IMR-90 (cell line): ENCODE measurements around the gene BLNK. TPM values are rescaled to one million over a fixed set of nuclear protein-coding genes. Genes with fewer than 3 reads are reported as not detected.

Experiments used
- ATAC-seq: fragments of 200-7000 bp; cut with Tn5 transposase; 2 replicates; pipeline ENCODE4 v1.9.1; 2020; ENCODE audit warnings: low read depth, mild to moderate bottlenecking, moderate library complexity
- BruUV-seq: library from RNA; stranded (reverse); fragments of 400-500 nt; replicated peaks from 2 replicates; lab custom pipeline; 2021; lab: Mats Ljungman, UMichigan
- CTCF ChIA-PET: fragments of 300-600 bp; formaldehyde crosslinking; extraction: SDS; loops from one replicate; lab custom pipeline; 2021; ENCODE audit warnings: antibody characterized with exemption; lab: Yijun Ruan, JAX
- POLR2A ChIA-PET: fragments of 300-600 bp; sonication (Branson Sonifier 250); formaldehyde crosslinking; loops from one replicate; lab custom pipeline; 2022; ENCODE audit warnings: antibody characterized with exemption; ENCODE audit not compliant: unreplicated experiment; lab: Charles Lee
- DNase-seq: peaks from one replicate; pipeline ENCODE4 v3.0.0; 2013
- H2AFZ ChIP-seq: replicated peaks from 2 replicates; pipeline ENCODE3; 2013; ENCODE audit warnings: low read length, mild to moderate bottlenecking; ENCODE audit not compliant: poor library complexity
- H2AK5ac ChIP-seq: 2 replicates; pipeline ENCODE4 v1.6.1; 2013; ENCODE audit warnings: low read depth, low read length, inconsistent platforms
- H2AK9ac ChIP-seq: replicated peaks from 2 replicates; pipeline ENCODE3; 2013; ENCODE audit warnings: mild to moderate bottlenecking, low read depth, low read length, moderate library complexity; ENCODE audit not compliant: poor library complexity
- H2BK120ac ChIP-seq: 2 replicates; pipeline ENCODE4 v1.6.1; 2013; ENCODE audit warnings: low read depth, low read length, inconsistent platforms
- H2BK15ac ChIP-seq: 3 replicates; pipeline ENCODE4 v1.6.1; 2013; ENCODE audit warnings: low read depth, low read length, inconsistent platforms
- H2BK20ac ChIP-seq: 2 replicates; pipeline ENCODE4 v1.6.1; 2013; ENCODE audit warnings: low read depth, mild to moderate bottlenecking, inconsistent platforms, low read length, moderate library complexity
- H2BK5ac ChIP-seq: 2 replicates; pipeline ENCODE4 v1.6.1; 2013; ENCODE audit warnings: mild to moderate bottlenecking, low read depth, low read length, inconsistent platforms; ENCODE audit not compliant: poor library complexity, severe bottlenecking
- H3K14ac ChIP-seq: replicated peaks from 2 replicates; pipeline ENCODE4 v1.6.1; 2013; ENCODE audit warnings: low read depth, low read length, inconsistent platforms
- H3K18ac ChIP-seq: 2 replicates; pipeline ENCODE4 v1.6.1; 2013; ENCODE audit warnings: low read depth, low read length, control low read depth
- H3K23ac ChIP-seq: 2 replicates; pipeline ENCODE4 v1.6.1; 2013; ENCODE audit warnings: low read depth, low read length, inconsistent platforms
- H3K27ac ChIP-seq: 2 replicates; pipeline ENCODE4 v1.5.1; 2013; ENCODE audit warnings: mild to moderate bottlenecking, control low read depth, low read length; ENCODE audit not compliant: insufficient read depth
- H3K27me3 ChIP-seq: 2 replicates; pipeline ENCODE4 v1.6.1; 2013; ENCODE audit warnings: low read length; ENCODE audit not compliant: control insufficient read depth, insufficient read depth
- H3K36me3 ChIP-seq: 2 replicates; pipeline ENCODE4 v1.6.1; 2013; ENCODE audit warnings: low read length, mixed read lengths; ENCODE audit not compliant: control insufficient read depth, insufficient read depth
- H3K4ac ChIP-seq: 2 replicates; pipeline ENCODE4 v1.6.1; 2013; ENCODE audit warnings: low read depth, low read length, inconsistent platforms
- H3K4me1 ChIP-seq: 2 replicates; pipeline ENCODE4 v1.6.1; 2013; ENCODE audit warnings: low read length, mixed read lengths; ENCODE audit not compliant: control insufficient read depth, insufficient read depth
- H3K4me2 ChIP-seq: 2 replicates; pipeline ENCODE4 v1.6.1; 2013; ENCODE audit warnings: low read depth, mild to moderate bottlenecking, control low read depth, low read length, moderate library complexity
- H3K4me3 ChIP-seq: 2 replicates; pipeline ENCODE4 v1.5.1; 2013; ENCODE audit warnings: low read depth, mild to moderate bottlenecking, control low read depth, low read length, moderate library complexity; ENCODE audit not compliant: insufficient read depth
- H3K56ac ChIP-seq: 2 replicates; pipeline ENCODE4 v1.6.1; 2013; ENCODE audit warnings: low read length, inconsistent platforms; ENCODE audit not compliant: insufficient read depth; ENCODE audit errors: extremely low read depth
- H3K79me1 ChIP-seq, 2 experiments: 2 replicates each; pipeline ENCODE4 v1.6.1; 2013; ENCODE audit warnings: low read length in 2 of 2, inconsistent platforms in 1 of 2, low read depth in 1 of 2
- H3K9ac ChIP-seq: 2 replicates; pipeline ENCODE4 v1.6.1; 2013; ENCODE audit warnings: low read depth, low read length, control low read depth
- H3K9me1 ChIP-seq: 2 replicates; pipeline ENCODE4 v1.6.1; 2013; ENCODE audit warnings: low read length, inconsistent platforms; ENCODE audit not compliant: insufficient read depth
- H3K9me3 ChIP-seq: 2 replicates; pipeline ENCODE4 v1.6.1; 2013; ENCODE audit warnings: low read length; ENCODE audit not compliant: control insufficient read depth, insufficient read depth
- H4K20me1 ChIP-seq: 2 replicates; pipeline ENCODE4 v1.6.1; 2013; ENCODE audit warnings: low read length, inconsistent platforms; ENCODE audit not compliant: insufficient read depth
- H4K5ac ChIP-seq: 2 replicates; pipeline ENCODE4 v1.6.1; 2013; ENCODE audit warnings: mild to moderate bottlenecking, low read depth, low read length, control low read depth
- H4K8ac ChIP-seq, 2 experiments: 2 replicates each; pipeline ENCODE4 v1.6.1; 2013; ENCODE audit warnings: low read depth in 2 of 2, low read length in 2 of 2, control low read depth in 1 of 2, inconsistent platforms in 1 of 2
- H4K91ac ChIP-seq: 2 replicates; pipeline ENCODE4 v1.6.1; 2013; ENCODE audit warnings: low read depth, low read length, inconsistent platforms; ENCODE audit not compliant: insufficient read depth
- BHLHE40 ChIP-seq: fragments of 150-350 bp; IDR thresholded peaks from 2 replicates; pipeline ENCODE4 v1.6.1; 2016; ENCODE audit warnings: mild to moderate bottlenecking, low read depth, low read length
- CEBPB ChIP-seq: IDR thresholded peaks from 2 replicates; pipeline ENCODE4 v1.6.1; 2012; ENCODE audit warnings: low read depth, low read length, improper control_type of control experiment
- CHD1 ChIP-seq: IDR thresholded peaks from 2 replicates; pipeline ENCODE4 v1.6.1; 2012; ENCODE audit warnings: low read depth, low read length, improper control_type of control experiment
- FOS ChIP-seq: fragments of 150-350 bp; IDR thresholded peaks from 2 replicates; pipeline ENCODE4 v1.6.1; 2016; ENCODE audit warnings: low read depth, low read length
- MAFK ChIP-seq: IDR thresholded peaks from 2 replicates; pipeline ENCODE4 v1.6.1; 2012; ENCODE audit warnings: low read depth, low read length, improper control_type of control experiment
- MAZ ChIP-seq: IDR thresholded peaks from 2 replicates; pipeline ENCODE4 v1.6.1; 2012; ENCODE audit warnings: low read depth, mild to moderate bottlenecking, low read length, improper control_type of control experiment, moderate library complexity, borderline replicate concordance
- MXI1 ChIP-seq: IDR thresholded peaks from 2 replicates; pipeline ENCODE4 v1.6.1; 2012; ENCODE audit warnings: low read depth, mild to moderate bottlenecking, low read length, moderate library complexity, borderline replicate concordance
- NFE2L2 ChIP-seq: fragments of 150-350 bp; IDR thresholded peaks from 2 replicates; pipeline ENCODE4 v1.6.1; 2016; ENCODE audit warnings: low read depth, mild to moderate bottlenecking, low read length
- POLR2A ChIP-seq: IDR thresholded peaks from 2 replicates; pipeline ENCODE4 v1.6.1; 2012; ENCODE audit warnings: mild to moderate bottlenecking, low read depth, low read length
- RAD21 ChIP-seq: IDR thresholded peaks from 2 replicates; pipeline ENCODE4 v1.6.1; 2012; ENCODE audit warnings: low read length, improper control_type of control experiment
- RCOR1 ChIP-seq: IDR thresholded peaks from 2 replicates; pipeline ENCODE4 v1.6.1; 2012; ENCODE audit warnings: mild to moderate bottlenecking, low read length, improper control_type of control experiment; ENCODE audit not compliant: insufficient replicate concordance
- RFX5 ChIP-seq: IDR thresholded peaks from 2 replicates; pipeline ENCODE4 v1.8.0; 2012; ENCODE audit warnings: low read depth, mild to moderate bottlenecking, low read length, moderate library complexity
- SMC3 ChIP-seq: fragments of 150-350 bp; IDR thresholded peaks from 2 replicates; pipeline ENCODE4 v1.6.1; 2016; ENCODE audit warnings: low read depth, mild to moderate bottlenecking, antibody characterized with exemption, low read length, moderate library complexity
- WGBS, 2 experiments: methylation state at CpG; one replicate each; pipeline versions ENCODE4 v1.1.5 to v1.1.7; 2013; ENCODE audit warnings: missing lambda C conversion rate in 2 of 2; ENCODE audit not compliant: insufficient read length in 1 of 2; ENCODE audit errors: extremely low coverage in 2 of 2; 5-methylcytosine and 5-hydroxymethylcytosine counted together
- dilution Hi-C: fragments of 300-500 bp; cut with HindIII; formaldehyde crosslinking; loops from one replicate; pipeline ENCODE4 v1.14.3; 2018; ENCODE audit warnings: low sequenced_read_pairs; ENCODE audit not compliant: unreplicated experiment
- in situ Hi-C: fragments of 300-500 bp; cut with MboI; formaldehyde crosslinking; loops from 3 replicates; pipeline ENCODE4 v1.14.3; 2019; ENCODE audit warnings: low sequenced_read_pairs, inconsistent platforms, mixed read lengths
- intact Hi-C: fragments of 100-400 bp; cut with micrococcal nuclease; formaldehyde crosslinking; loops from 2 replicates; pipeline ENCODE4 v1.10.0; 2022
- polyA plus RNA-seq, 3 experiments: library from polyadenylated mRNA; depleted of rRNA; stranded (reverse); fragments of >200 nt; gene quantifications; 2 replicates each; pipeline ENCODE4 v1.2.3, GENCODE V29; 2012; ENCODE audit warnings: low replicate concordance in 1 of 3
- total RNA-seq: library from RNA; depleted of rRNA; stranded (reverse); fragments of >200 nt; gene quantifications from 2 replicates; pipeline ENCODE4 v1.2.3, GENCODE V29; 2012
- TF ChIP-seq, protein P1 (sequence below): fragments of 150-350 bp; IDR thresholded peaks from 2 replicates; pipeline ENCODE4 v1.6.1; 2017; ENCODE audit warnings: mild to moderate bottlenecking, antibody characterized with exemption, low read length, low read depth
- TF ChIP-seq, protein P2 (sequence below): conservative IDR thresholded peaks from 2 replicates; pipeline ENCODE4 v1.5.1; 2012; ENCODE audit warnings: mild to moderate bottlenecking, low read depth, low read length, improper control_type of control experiment
- TF ChIP-seq, protein P3 (sequence below): fragments of 150-350 bp; IDR thresholded peaks from 2 replicates; pipeline ENCODE4 v1.6.1; 2016; ENCODE audit warnings: low read depth, mild to moderate bottlenecking, low read length, moderate library complexity, borderline replicate concordance

Gene BLNK
- total and polyA plus RNA-seq, 2 of the 4 experiments (the other 2 are of a cell fraction): not detected

DNA sequence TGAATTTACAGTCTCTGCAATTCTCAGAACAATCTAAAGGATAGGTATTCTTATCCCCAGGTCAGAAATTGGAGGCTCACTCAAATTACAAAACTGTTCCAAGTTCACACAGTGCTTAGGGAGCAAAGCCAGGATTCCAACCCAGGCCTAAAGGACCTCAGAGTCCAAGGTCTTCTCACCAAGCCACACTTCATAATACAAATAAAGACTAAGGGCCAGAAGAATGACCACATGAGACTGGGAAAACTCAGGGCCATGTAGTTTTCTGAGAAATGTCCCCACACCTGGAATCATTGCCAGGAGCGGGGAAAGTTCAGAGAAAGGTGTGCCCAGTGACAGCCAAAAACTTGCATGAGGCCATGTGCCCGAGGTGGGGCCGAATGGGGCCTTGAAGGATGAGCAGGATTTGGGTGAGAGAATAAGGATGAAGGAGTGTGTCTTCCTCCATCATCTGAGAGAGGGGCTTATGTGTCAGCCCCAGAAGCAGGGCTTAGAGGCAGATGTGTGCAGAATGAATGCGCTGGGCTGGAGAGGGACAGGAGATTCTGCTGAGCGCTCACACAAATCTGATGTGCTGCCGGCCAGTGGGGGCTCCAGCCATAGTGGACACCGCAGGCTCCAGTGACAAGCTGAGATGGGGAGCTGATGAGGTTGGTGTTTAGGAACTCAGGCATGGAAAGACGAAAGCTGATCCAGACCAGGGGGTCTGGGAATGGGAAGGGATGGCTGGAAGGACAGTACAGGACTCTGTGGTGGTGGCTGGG, 35.9 kb downstream of the BLNK start:
- no peak overlapping the region for H2AK9ac ChIP-seq
- H3K79me1 ChIP-seq: no peaks in the 10 kb centered on the region
- no peak overlapping the region for H3K14ac ChIP-seq
- dilution Hi-C loops: no loop called here
- no peak overlapping the region for H2BK5ac ChIP-seq
- H3K4me2 ChIP-seq: no peak overlapping the region
- H4K20me1 ChIP-seq: no peaks in the 10 kb centered on the region
- ATAC-seq: no peak
- H3K4me1 ChIP-seq: no peaks in the 10 kb centered on the region
- H3K56ac ChIP-seq: no peak overlapping the region
- no peak overlapping the region for H2AK5ac ChIP-seq
- no peak overlapping the region for H2BK20ac ChIP-seq
- H3K4me3 ChIP-seq: no peak overlapping the region
- ChIA-PET POLR2A (no interaction called here), CTCF (no interaction called here)
- no TSS peak for BruUV-seq
- intact Hi-C loops: no loop called here
- no peak overlapping the region for H4K8ac ChIP-seq
- H3K4ac ChIP-seq: no peak overlapping the region
- DNase-seq: no peak
- H3K27ac ChIP-seq: no peak overlapping the region
- no peak overlapping the region for H2AFZ ChIP-seq
- in situ Hi-C loops: no loop called here
- H3K23ac ChIP-seq: no peak overlapping the region
- no peaks in the 10 kb centered on the region for H3K27me3 ChIP-seq
- TF ChIP-seq, protein P1, sequence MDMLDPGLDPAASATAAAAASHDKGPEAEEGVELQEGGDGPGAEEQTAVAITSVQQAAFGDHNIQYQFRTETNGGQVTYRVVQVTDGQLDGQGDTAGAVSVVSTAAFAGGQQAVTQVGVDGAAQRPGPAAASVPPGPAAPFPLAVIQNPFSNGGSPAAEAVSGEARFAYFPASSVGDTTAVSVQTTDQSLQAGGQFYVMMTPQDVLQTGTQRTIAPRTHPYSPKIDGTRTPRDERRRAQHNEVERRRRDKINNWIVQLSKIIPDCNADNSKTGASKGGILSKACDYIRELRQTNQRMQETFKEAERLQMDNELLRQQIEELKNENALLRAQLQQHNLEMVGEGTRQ: no peak
- TF ChIP-seq BHLHE40: no peak
- no peak for TF ChIP-seq RCOR1
- no peak for TF ChIP-seq MAFK
- TF ChIP-seq NFE2L2: no peak
- no peak for TF ChIP-seq RFX5
- no peak for TF ChIP-seq RAD21
- no peak for TF ChIP-seq SMC3
- TF ChIP-seq, protein P2, sequence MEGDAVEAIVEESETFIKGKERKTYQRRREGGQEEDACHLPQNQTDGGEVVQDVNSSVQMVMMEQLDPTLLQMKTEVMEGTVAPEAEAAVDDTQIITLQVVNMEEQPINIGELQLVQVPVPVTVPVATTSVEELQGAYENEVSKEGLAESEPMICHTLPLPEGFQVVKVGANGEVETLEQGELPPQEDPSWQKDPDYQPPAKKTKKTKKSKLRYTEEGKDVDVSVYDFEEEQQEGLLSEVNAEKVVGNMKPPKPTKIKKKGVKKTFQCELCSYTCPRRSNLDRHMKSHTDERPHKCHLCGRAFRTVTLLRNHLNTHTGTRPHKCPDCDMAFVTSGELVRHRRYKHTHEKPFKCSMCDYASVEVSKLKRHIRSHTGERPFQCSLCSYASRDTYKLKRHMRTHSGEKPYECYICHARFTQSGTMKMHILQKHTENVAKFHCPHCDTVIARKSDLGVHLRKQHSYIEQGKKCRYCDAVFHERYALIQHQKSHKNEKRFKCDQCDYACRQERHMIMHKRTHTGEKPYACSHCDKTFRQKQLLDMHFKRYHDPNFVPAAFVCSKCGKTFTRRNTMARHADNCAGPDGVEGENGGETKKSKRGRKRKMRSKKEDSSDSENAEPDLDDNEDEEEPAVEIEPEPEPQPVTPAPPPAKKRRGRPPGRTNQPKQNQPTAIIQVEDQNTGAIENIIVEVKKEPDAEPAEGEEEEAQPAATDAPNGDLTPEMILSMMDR: no peak
- TF ChIP-seq POLR2A: no peak
- no peak for TF ChIP-seq MAZ
- TF ChIP-seq CHD1: no peak
- no peak for TF ChIP-seq FOS
- no peak for TF ChIP-seq CEBPB
- no peak for TF ChIP-seq MXI1
- TF ChIP-seq, protein P3, sequence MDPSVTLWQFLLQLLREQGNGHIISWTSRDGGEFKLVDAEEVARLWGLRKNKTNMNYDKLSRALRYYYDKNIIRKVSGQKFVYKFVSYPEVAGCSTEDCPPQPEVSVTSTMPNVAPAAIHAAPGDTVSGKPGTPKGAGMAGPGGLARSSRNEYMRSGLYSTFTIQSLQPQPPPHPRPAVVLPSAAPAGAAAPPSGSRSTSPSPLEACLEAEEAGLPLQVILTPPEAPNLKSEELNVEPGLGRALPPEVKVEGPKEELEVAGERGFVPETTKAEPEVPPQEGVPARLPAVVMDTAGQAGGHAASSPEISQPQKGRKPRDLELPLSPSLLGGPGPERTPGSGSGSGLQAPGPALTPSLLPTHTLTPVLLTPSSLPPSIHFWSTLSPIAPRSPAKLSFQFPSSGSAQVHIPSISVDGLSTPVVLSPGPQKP: no peak
- H4K91ac ChIP-seq: no peak overlapping the region
- no peaks in the 10 kb centered on the region for H3K36me3 ChIP-seq
- 57% methylated on average over 6 of the region's 8 CpGs; no CpG with 5 or more reads in 1 of the 2 experiments for WGBS, 2 experiments
- H3K9me1 ChIP-seq: no peaks in the 10 kb centered on the region
- H3K18ac ChIP-seq: no peak overlapping the region
- H3K9me3 ChIP-seq: no peaks in the 10 kb centered on the region
- H4K5ac ChIP-seq: no peak overlapping the region
- H2BK120ac ChIP-seq: no peak overlapping the region
- H3K9ac ChIP-seq: no peak overlapping the region
- no peak overlapping the region for H2BK15ac ChIP-seq
